Measurements from ENCODE around the gene RNF11.
A peak's percentile ranks its signal among the peaks of the same experiment; 100 is the strongest.

Gene RNF11, protein sequence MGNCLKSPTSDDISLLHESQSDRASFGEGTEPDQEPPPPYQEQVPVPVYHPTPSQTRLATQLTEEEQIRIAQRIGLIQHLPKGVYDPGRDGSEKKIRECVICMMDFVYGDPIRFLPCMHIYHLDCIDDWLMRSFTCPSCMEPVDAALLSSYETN

GRCh38 chr1:51235673-51236530, at the start of gene RNF11:
Gene RNF11, plus strand, starts transcription at chr1:51236273. Its CDS starts 484 bp downstream, at chr1:51236757.
- no peaks in the 10 kb centered on the region for H3K36me3 ChIP-seq (ENCODE audit: control insufficient read depth, low read depth, low read length)
- H3K9me3 ChIP-seq (ENCODE audit: control insufficient read depth, low read depth, low read length), result no peaks in the 10 kb centered on the region
- peak within 1 kb of the TSS; percentile 19 for H3K27ac ChIP-seq (ENCODE audit: low read length)
- peak within 1 kb of the TSS; percentile 84 for H3K9ac ChIP-seq (ENCODE audit: low read length)
- peaks cover 14% of the 10 kb centered on the region for H3K4me1 ChIP-seq (ENCODE audit: control insufficient read depth, low read depth, low read length)
- peak within 1 kb of the TSS; percentile 98 for H3K4me3 ChIP-seq (ENCODE audit: low read length)
- H3K27me3 ChIP-seq (ENCODE audit: control insufficient read depth, insufficient read depth, low read length), result peaks cover 15% of the 10 kb centered on the region

DNA sequence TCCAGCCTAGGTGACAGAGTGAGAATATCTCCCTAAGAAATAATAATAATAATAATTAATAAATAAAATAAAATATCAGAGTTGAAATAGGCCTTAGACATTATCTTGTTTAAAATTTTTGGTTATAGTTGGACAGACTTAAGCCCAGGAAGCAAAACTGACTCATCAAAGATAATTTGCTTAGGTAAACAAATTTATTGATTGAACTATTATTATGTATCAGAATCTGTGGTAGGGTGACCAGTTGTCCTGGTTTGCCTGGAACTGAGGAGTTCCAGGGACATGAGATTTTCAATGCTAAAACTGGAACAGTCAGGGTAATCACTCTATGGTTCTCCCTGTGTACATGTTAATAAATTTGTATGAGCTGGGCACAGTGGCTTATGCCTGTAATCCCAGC, 47.8 kb upstream of the RNF11 start:
- Histone ChIP-seq H3K27me3 (ENCODE audit: control insufficient read depth, insufficient read depth, low read length) (no peaks in the 10 kb centered on the region), H3K36me3 (ENCODE audit: control insufficient read depth, low read depth, low read length) (no peaks in the 10 kb centered on the region), H3K9me3 (ENCODE audit: control insufficient read depth, low read depth, low read length) (no peaks in the 10 kb centered on the region), H3K9ac (ENCODE audit: low read length) (no peak overlapping the region), H3K4me1 (ENCODE audit: control insufficient read depth, low read depth, low read length) (no peaks in the 10 kb centered on the region), H3K27ac (ENCODE audit: low read length) (no peak overlapping the region), H3K4me3 (ENCODE audit: low read length) (no peak overlapping the region)

DNA sequence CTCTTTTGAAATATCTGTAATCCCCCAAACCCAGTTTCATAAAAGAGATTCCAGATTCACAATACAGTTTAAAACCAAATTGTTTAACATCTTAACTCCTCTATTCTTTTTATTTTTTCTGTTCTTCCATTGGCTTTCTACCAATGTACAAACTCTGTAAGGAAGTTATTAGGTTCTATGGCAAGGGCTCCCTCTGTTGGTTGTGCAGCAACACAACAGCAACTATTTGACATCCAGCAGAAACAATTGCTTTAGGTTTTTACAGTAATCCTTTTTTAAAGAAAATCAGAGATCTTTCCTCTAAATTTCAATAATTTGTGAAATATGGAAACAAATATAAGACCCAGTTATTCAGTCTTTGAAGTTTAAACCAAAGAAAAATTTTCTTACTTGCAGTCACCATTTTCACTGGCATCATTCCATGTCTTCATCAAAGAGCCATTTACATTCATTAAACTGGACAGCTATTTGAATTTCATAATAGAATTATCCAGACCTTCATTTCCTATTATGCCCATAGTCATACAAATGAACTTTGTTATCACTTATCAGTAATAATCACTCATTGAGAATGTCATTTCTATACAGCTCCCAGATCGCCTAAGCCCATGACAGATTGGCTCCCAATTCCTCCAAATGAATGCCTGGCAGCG, 46.5 kb upstream of the RNF11 start:
- Histone ChIP-seq H3K27ac (ENCODE audit: low read length) (no peak overlapping the region), H3K36me3 (ENCODE audit: control insufficient read depth, low read depth, low read length) (no peaks in the 10 kb centered on the region), H3K4me1 (ENCODE audit: control insufficient read depth, low read depth, low read length) (no peaks in the 10 kb centered on the region), H3K9me3 (ENCODE audit: control insufficient read depth, low read depth, low read length) (no peaks in the 10 kb centered on the region), H3K27me3 (ENCODE audit: control insufficient read depth, insufficient read depth, low read length) (no peaks in the 10 kb centered on the region), H3K4me3 (ENCODE audit: low read length) (no peak overlapping the region), H3K9ac (ENCODE audit: low read length) (no peak overlapping the region)

DNA sequence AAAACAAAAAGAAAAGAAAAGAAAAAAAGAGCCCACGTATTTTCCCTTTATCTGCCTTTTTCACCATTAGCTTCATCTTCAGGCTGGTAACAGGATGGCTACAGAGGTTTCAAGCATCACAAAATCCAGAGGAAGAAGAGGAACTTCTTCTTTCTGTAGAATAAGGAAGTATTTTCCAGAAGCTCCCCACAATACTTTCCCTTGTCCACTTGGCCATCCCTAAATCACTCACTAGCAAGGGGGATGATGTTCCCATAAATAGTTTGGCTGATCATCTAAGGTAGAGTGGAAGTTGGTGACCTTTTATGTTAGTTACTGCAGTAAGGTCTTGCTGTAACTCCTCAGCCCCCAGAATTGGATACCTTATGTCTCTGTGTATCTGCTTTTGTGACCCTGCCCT, 45.1 kb upstream of the RNF11 start:
- H3K4me3 ChIP-seq (ENCODE audit: low read length), result no peak overlapping the region
- no peaks in the 10 kb centered on the region for H3K36me3 ChIP-seq (ENCODE audit: control insufficient read depth, low read depth, low read length)
- H3K27ac ChIP-seq (ENCODE audit: low read length), result no peak overlapping the region
- H3K9ac ChIP-seq (ENCODE audit: low read length), result no peak overlapping the region
- no peaks in the 10 kb centered on the region for H3K4me1 ChIP-seq (ENCODE audit: control insufficient read depth, low read depth, low read length)
- no peaks in the 10 kb centered on the region for H3K27me3 ChIP-seq (ENCODE audit: control insufficient read depth, insufficient read depth, low read length)
- no peaks in the 10 kb centered on the region for H3K9me3 ChIP-seq (ENCODE audit: control insufficient read depth, low read depth, low read length)

DNA sequence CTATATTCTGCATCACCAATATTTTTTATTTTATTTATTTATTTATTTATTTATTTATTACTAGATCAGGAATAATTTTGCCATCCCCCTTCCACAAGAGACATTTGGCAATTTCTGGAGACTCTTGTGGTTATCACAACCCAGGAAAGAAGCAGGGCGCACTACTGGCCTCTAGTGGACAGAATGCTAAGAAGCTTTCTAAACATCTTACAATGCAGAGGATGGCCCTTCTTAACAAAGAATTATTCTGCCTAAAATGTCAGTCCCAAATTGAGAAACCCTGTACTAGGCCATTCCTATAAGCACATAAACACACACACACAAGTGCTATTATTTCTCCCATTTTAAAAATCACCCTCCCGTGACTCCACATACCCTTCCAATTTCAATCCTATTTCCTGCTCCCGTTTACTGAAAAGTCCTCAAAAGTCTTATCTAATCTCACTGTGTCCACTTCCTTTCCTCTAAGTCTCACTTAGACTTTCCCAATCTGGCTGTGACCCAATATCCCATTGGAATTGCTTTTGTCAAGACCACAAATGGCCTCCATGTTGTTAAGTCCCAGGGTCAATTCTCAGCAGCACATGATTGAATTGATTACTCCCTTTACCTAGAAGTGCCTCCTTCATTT, 43.7 kb upstream of the RNF11 start:
- Histone ChIP-seq H3K9me3 (ENCODE audit: control insufficient read depth, low read depth, low read length) (no peaks in the 10 kb centered on the region), H3K27me3 (ENCODE audit: control insufficient read depth, insufficient read depth, low read length) (no peaks in the 10 kb centered on the region), H3K4me3 (ENCODE audit: low read length) (no peak overlapping the region), H3K27ac (ENCODE audit: low read length) (no peak overlapping the region), H3K9ac (ENCODE audit: low read length) (no peak overlapping the region), H3K36me3 (ENCODE audit: control insufficient read depth, low read depth, low read length) (no peaks in the 10 kb centered on the region), H3K4me1 (ENCODE audit: control insufficient read depth, low read depth, low read length) (no peaks in the 10 kb centered on the region)

- H3K27ac ChIP-seq (ENCODE audit: low read length), result no peak overlapping the region
- H3K9ac ChIP-seq (ENCODE audit: low read length), result no peak overlapping the region
Observed at GRCh38 chr1:51193564-51193963, 42.5 kb upstream of the RNF11 start.

DNA sequence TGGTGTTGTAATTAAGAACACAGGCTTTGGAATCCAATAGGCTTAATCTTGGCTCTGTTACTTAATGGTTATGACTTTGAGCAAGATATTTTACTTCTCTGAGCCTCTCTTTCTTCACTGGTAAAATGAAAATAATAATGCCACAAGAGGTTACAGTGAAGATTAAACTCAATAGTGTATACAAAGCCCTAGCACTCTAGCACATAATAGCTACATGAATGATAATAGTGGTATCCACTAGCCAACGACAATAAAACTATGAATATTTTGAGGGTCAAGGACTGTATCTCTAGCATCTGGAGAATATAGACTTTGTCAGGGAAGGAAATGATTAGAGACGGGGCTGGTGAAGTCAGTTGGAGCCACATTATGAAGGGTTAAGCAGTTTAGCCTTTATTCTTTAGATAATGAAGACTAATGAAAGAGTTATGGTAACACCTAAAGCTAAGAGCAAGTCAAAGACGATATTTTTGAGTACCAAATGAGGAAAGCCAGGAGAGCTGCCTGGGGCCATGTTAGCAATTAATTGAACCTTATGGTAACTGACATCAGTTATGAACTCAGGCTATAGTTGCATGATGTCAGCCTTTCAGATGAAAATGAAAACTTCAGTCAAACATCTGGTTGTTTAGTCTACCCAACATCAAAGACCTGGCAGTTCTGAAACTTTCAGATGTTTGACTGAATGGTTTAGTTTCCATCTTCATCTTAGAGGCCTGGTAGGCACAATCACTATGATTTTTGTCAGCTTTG, 32.8 kb upstream of the RNF11 start:
- no peaks in the 10 kb centered on the region for H3K27me3 ChIP-seq (ENCODE audit: control insufficient read depth, insufficient read depth, low read length)
- H3K27ac ChIP-seq (ENCODE audit: low read length), result no peak overlapping the region
- no peak overlapping the region for H3K9ac ChIP-seq (ENCODE audit: low read length)
- H3K36me3 ChIP-seq (ENCODE audit: control insufficient read depth, low read depth, low read length), result no peaks in the 10 kb centered on the region
- no peaks in the 10 kb centered on the region for H3K4me1 ChIP-seq (ENCODE audit: control insufficient read depth, low read depth, low read length)
- no peaks in the 10 kb centered on the region for H3K9me3 ChIP-seq (ENCODE audit: control insufficient read depth, low read depth, low read length)
- H3K4me3 ChIP-seq (ENCODE audit: low read length), result no peak overlapping the region

More at GRCh38 chr1:51193564-51193963, 42.5 kb upstream of the RNF11 start:
- Histone ChIP-seq H3K27me3 (ENCODE audit: control insufficient read depth, insufficient read depth, low read length) (no peaks in the 10 kb centered on the region), H3K36me3 (ENCODE audit: control insufficient read depth, low read depth, low read length) (no peaks in the 10 kb centered on the region), H3K4me1 (ENCODE audit: control insufficient read depth, low read depth, low read length) (no peaks in the 10 kb centered on the region), H3K4me3 (ENCODE audit: low read length) (no peak overlapping the region), H3K9me3 (ENCODE audit: control insufficient read depth, low read depth, low read length) (no peaks in the 10 kb centered on the region)

GRCh38 chr1:51203874-51204245, 32.2 kb upstream of the RNF11 start:
- H3K9ac ChIP-seq (ENCODE audit: low read length), result no peak overlapping the region
- H3K27me3 ChIP-seq (ENCODE audit: control insufficient read depth, insufficient read depth, low read length), result no peaks in the 10 kb centered on the region
- H3K4me1 ChIP-seq (ENCODE audit: control insufficient read depth, low read depth, low read length), result no peaks in the 10 kb centered on the region
- H3K36me3 ChIP-seq (ENCODE audit: control insufficient read depth, low read depth, low read length), result no peaks in the 10 kb centered on the region
- no peak overlapping the region for H3K4me3 ChIP-seq (ENCODE audit: low read length)
- no peak overlapping the region for H3K27ac ChIP-seq (ENCODE audit: low read length)
- no peaks in the 10 kb centered on the region for H3K9me3 ChIP-seq (ENCODE audit: control insufficient read depth, low read depth, low read length)

DNA sequence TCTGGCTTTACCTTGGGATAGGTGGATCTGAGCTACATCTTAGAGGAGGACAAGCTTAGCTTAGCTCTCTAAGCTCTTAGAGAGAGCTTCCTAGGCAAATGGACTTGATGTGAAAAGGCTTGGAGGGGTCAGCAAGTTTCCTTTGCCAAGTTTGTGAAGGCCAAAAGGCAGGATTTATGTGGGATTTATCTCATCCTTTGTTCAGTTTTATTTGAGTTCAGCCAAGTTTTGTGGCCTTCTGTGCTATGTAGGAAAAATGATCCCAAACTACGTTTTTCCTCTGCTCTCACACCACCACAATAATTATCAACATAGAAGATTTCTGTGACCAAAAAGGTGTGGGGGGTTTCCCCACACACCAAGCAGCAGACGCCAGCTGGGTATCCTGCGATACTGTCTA, 26.0 kb upstream of the RNF11 start:
- no peaks in the 10 kb centered on the region for H3K36me3 ChIP-seq (ENCODE audit: control insufficient read depth, low read depth, low read length)
- H3K27ac ChIP-seq (ENCODE audit: low read length), result no peak overlapping the region
- no peak overlapping the region for H3K9ac ChIP-seq (ENCODE audit: low read length)
- H3K27me3 ChIP-seq (ENCODE audit: control insufficient read depth, insufficient read depth, low read length), result no peaks in the 10 kb centered on the region
- no peak overlapping the region for H3K4me3 ChIP-seq (ENCODE audit: low read length)
- no peaks in the 10 kb centered on the region for H3K9me3 ChIP-seq (ENCODE audit: control insufficient read depth, low read depth, low read length)
- no peaks in the 10 kb centered on the region for H3K4me1 ChIP-seq (ENCODE audit: control insufficient read depth, low read depth, low read length)

DNA sequence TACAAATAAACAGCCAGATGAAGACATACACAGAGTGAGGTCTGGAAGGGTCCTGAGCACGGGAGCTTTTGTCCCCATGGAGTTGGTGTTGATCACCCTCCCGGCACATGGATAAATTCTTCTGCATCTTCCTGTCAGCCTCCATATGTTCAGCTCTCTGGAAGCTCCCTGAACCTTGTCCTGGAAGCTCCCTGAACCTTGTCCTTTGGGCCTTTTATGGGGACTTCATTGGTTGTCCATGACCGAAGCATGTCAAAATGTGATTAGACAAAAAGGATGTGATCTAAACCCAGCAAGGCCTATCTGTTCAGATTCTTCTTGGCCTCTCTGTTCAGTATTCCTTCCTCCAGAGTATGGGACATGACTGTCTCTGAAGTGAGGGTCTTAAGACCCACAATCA, 25.4 kb upstream of the RNF11 start:
- Histone ChIP-seq H3K27ac (ENCODE audit: low read length) (no peak overlapping the region), H3K27me3 (ENCODE audit: control insufficient read depth, insufficient read depth, low read length) (no peaks in the 10 kb centered on the region), H3K4me3 (ENCODE audit: low read length) (no peak overlapping the region), H3K9me3 (ENCODE audit: control insufficient read depth, low read depth, low read length) (no peaks in the 10 kb centered on the region), H3K4me1 (ENCODE audit: control insufficient read depth, low read depth, low read length) (no peaks in the 10 kb centered on the region), H3K9ac (ENCODE audit: low read length) (no peak overlapping the region), H3K36me3 (ENCODE audit: control insufficient read depth, low read depth, low read length) (no peaks in the 10 kb centered on the region)

- Histone ChIP-seq H3K9me3 (ENCODE audit: control insufficient read depth, low read depth, low read length) (no peaks in the 10 kb centered on the region), H3K27me3 (ENCODE audit: control insufficient read depth, insufficient read depth, low read length) (no peaks in the 10 kb centered on the region), H3K36me3 (ENCODE audit: control insufficient read depth, low read depth, low read length) (no peaks in the 10 kb centered on the region), H3K9ac (ENCODE audit: low read length) (no peak overlapping the region), H3K4me3 (ENCODE audit: low read length) (no peak overlapping the region), H3K4me1 (ENCODE audit: control insufficient read depth, low read depth, low read length) (no peaks in the 10 kb centered on the region), H3K27ac (ENCODE audit: low read length) (no peak overlapping the region)
Observed at GRCh38 chr1:51214615-51215131, 21.4 kb upstream of the RNF11 start.
